HEK293 (cell line): ENCODE measurements around the gene HLA-DMA.

Experiments used
- CTCF ChIP-seq: fragments of 450-650 bp; formaldehyde crosslinking; IDR thresholded peaks from 2 replicates; pipeline ENCODE4 v1.5.1; 2016; ENCODE audit warnings: missing biosample characterization, missing genetic modification characterization
- PATZ1 ChIP-seq: fragments of 450-650 bp; formaldehyde crosslinking; IDR thresholded peaks from 2 replicates; pipeline ENCODE4 v1.5.1; 2016; ENCODE audit warnings: missing biosample characterization, missing genetic modification characterization
- PBX3 ChIP-seq: sonication (generic); formaldehyde crosslinking; IDR thresholded peaks from 2 replicates; pipeline ENCODE4 v1.8.1; 2022; ENCODE audit warnings: mild to moderate bottlenecking, moderate library complexity, missing genetic modification reagents
- YY1 ChIP-seq: fragments of 450-650 bp; formaldehyde crosslinking; IDR thresholded peaks from 2 replicates; pipeline ENCODE4 v1.5.1; 2018; ENCODE audit warnings: missing biosample characterization, missing genetic modification characterization
- ZFP69B ChIP-seq: fragments of 450-650 bp; formaldehyde crosslinking; IDR thresholded peaks from 2 replicates; pipeline ENCODE4 v1.5.1; 2016; ENCODE audit warnings: missing biosample characterization, missing genetic modification characterization
- ZNF138 ChIP-seq: fragments of 450-650 bp; formaldehyde crosslinking; IDR thresholded peaks from 2 replicates; pipeline ENCODE4 v1.5.1; 2016; ENCODE audit warnings: missing biosample characterization, missing genetic modification characterization, borderline replicate concordance
- ZNF19 ChIP-seq: fragments of 450-650 bp; formaldehyde crosslinking; IDR thresholded peaks from 2 replicates; pipeline ENCODE4; 2016; ENCODE audit warnings: missing biosample characterization, missing genetic modification characterization, low read depth
- ZNF311 ChIP-seq: fragments of 450-650 bp; formaldehyde crosslinking; IDR thresholded peaks from 2 replicates; pipeline ENCODE4 v1.5.1; 2017; ENCODE audit warnings: missing biosample characterization, missing genetic modification characterization, borderline replicate concordance
- ZNF521 ChIP-seq: fragments of 450-650 bp; formaldehyde crosslinking; IDR thresholded peaks from 2 replicates; pipeline ENCODE4 v1.5.1; 2017; ENCODE audit warnings: missing biosample characterization, mild to moderate bottlenecking, missing genetic modification characterization
- ZNF704 ChIP-seq: fragments of 450-650 bp; formaldehyde crosslinking; IDR thresholded peaks from 2 replicates; pipeline ENCODE4 v1.5.1; 2016; ENCODE audit warnings: missing biosample characterization, missing genetic modification characterization
- ZNF776 ChIP-seq: fragments of 450-650 bp; formaldehyde crosslinking; IDR thresholded peaks from 2 replicates; pipeline ENCODE4 v1.5.0; 2017; ENCODE audit warnings: missing biosample characterization, missing genetic modification characterization, borderline replicate concordance
- ZSCAN18 ChIP-seq: fragments of 450-650 bp; formaldehyde crosslinking; IDR thresholded peaks from 2 replicates; pipeline ENCODE4 v1.5.1; 2016; ENCODE audit warnings: missing biosample characterization, missing genetic modification characterization

DNA sequence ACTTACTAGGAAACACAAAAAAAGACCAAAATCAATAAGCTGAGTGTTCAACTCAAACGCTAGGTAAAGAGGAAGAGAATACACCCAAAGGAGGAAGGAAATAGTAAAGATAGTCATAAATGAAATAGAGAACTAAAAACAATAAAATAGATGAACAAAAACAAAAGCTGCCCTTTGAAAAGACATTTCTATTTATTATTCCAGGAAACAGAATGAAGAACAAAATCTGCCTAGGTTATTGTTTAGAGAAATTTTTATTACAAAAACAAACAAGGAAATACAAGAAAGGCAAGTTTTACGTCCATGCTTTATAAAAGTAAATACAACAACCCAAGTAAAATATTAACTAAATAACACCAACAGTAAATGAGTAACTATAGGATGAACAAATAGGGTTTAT lies 32.2 kb downstream of the HLA-DMA start:
- TF ChIP-seq CTCF (tag by site-specific recombination), result no peak
- TF ChIP-seq ZFP69B, result no peak
- no peak for TF ChIP-seq ZNF138 (tag by site-specific recombination)
- no peak for TF ChIP-seq ZNF311
- TF ChIP-seq PATZ1 (tag by site-specific recombination), result no peak
- no peak for TF ChIP-seq ZNF776
- TF ChIP-seq ZSCAN18 (tag by site-specific recombination), result no peak
- TF ChIP-seq ZNF19, result no peak
- TF ChIP-seq PBX3, result no peak
- TF ChIP-seq YY1 (tag by site-specific recombination), result no peak
- TF ChIP-seq ZNF704 (tag by site-specific recombination), result no peak
- TF ChIP-seq ZNF521 (tag by site-specific recombination), result no peak
